ENCODE data around the gene TMEM63B.

- TF ChIP-seq POLR2AphosphoS5 (IDR thresholded peaks at IDR 0.05) (no peak), CTCF (IDR thresholded peaks at IDR 0.05) (no peak)
Observed at GRCh38 chr6:44166591-44167184, 39.3 kb downstream of the TMEM63B start.
